Measurements from ENCODE around the gene HNRNPLL.
"Not testable (repeated sequence)": the region's sequence is repeated elsewhere in the genome, so short reads cannot be mapped to it uniquely, and the experiment has no call there.

Gene HNRNPLL

DNA sequence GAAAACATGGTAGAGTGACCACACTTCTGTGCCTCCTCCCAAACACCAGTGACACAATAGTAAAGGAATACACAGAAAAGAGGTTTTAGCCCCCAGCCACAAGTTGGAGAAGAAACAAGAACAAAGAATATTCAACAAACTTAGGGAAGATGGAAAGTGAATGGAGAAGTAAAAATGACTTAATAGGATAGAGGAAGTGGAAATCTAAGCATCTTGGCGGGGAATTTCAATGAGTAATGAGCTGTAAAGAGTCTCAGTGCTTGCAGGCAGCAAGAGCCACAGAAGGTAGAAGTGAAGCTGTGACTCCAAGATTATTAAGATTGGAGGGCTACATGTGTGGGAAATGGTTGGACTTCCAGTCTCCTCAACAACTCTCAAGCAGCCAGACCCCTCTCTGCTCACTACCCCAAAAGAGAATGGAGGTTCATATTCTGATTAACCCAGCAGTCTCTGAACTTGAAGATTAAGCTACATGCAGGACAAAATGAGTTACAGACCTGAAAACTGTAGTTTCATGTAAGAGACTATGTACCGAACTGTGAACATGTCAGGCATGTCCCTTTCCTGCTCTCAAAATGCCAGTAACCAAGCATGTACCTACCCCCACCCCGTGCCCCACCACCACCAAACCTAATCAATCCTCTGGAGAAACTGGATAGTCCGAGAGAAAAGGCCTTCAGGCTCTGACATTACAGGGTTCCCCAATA is 16.9 kb upstream of the HNRNPLL start:
- no peak for DNase-seq (ENCODE audit: low read depth)

DNA sequence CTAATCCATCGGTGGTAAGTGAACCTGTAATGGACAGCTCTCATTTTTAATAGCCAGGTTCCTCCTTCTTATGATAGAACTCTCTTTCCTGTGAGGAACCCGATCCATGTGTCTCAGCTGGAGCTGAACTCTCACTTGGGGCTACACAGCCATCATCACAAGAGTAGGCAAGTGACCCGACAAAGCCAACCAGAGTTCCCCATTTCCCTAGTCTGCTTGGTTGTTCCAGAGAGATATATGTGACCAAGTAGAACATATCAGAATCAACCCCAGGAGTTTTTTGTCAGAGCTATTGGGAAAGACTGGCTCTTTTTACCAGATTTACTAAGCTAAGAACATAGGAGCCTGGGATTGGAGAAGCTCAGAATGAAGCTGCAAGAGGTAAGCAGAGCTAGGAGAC is 14.6 kb upstream of the HNRNPLL start:
- DNase-seq (ENCODE audit: low read depth) = no peak

GRCh38 chr2:38615237-38615636 is 12.5 kb upstream of the HNRNPLL start:
- DNase-seq (ENCODE audit: low read depth) = no peak

DNA sequence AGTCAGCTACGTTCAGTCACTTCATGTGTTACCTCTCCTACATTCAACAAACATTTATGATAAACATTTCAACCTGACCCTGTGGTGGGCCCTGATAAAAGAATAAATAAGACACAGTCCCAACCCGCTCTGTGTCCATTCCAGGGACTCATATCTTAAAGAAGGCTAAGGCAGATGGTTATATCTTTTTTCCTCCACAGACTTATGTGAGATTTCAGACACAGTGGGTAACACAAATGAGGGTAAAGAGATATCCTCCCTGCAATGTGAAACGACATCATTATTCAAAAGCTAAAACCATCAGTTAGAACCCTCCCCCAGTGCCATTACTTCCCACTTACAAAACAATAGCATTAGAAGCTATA is 11.1 kb upstream of the HNRNPLL start:
- DNase-seq (ENCODE audit: low read depth) = no peak

GRCh38 chr2:38613126-38613848 is 10.6 kb upstream of the HNRNPLL start:
- DNase-seq (ENCODE audit: low read depth) = no peak

- DNase-seq (ENCODE audit: low read depth) = no peak
Observed at GRCh38 chr2:38610851-38611801, 8.4 kb upstream of the HNRNPLL start.

- DNase-seq (ENCODE audit: low read depth) = not testable (repeated sequence)
Observed at GRCh38 chr2:38609246-38609645, 6.5 kb upstream of the HNRNPLL start.

- DNase-seq (ENCODE audit: low read depth) = no peak
Observed at GRCh38 chr2:38608755-38609154, 6.0 kb upstream of the HNRNPLL start.

DNA sequence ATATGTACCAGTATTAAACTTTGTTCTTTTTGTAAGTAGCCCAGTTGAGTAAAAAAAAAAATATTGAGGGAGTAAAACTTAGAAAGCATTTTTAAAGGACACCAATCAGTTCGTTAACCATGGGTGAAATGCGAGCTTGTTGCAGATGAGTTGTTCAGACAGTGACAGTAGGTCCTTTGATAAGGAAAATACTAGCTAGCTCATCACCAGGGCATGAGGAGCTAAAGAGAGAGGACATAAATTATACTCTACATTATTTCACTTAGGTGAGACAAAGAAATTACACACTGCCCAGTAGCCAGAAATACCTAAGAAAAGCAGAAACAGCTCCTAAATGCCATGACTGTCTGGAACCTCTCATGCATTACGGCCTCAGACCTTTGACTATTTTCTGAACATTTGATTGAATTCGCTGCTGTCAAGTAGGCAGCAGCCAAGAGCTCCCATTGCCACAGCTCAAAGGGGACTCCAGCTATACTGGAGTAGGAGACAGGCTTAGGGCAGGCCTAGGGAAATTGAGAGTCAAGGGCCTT is 2.6 kb upstream of the HNRNPLL start:
- DNase-seq (ENCODE audit: low read depth) = no peak

- DNase-seq (ENCODE audit: low read depth) = peak; percentile 80
Observed at GRCh38 chr2:38603402-38604290, 918 bp upstream of the HNRNPLL start.

- peak; percentile 31 for DNase-seq (ENCODE audit: low read depth)
Observed at GRCh38 chr2:38602136-38602731, 494 bp downstream of the HNRNPLL start.

DNA sequence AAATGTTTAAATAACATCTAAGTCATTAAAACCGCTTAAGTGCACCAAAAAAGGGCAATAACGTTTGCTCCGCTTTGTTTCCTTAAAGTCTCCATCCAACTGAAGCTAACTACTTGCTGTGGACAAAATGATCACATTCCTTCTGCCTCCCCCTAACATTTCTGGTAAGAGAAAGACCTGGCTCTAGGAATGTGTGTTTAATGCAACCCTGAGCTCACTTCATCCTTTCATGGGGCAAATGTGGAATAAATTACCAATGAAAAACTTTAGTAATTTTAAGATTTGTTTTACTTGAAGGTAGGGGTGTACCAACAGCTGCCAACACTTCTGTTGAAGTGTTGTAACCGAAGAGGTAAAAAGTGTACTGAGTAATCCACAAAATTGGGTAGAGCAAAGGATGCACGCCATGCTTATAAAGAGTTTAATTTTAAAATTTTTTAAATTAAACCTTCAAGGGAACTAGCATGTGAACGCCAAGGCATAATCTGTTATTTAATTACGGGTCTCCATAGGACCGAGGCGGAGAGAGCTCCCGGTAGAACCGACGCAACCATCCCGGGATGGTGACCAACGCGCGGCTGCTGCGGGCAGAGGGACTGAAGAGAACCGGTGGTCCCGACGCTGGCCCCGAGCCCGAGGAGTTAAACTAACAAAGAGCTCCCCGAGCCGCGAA is 1.1 kb downstream of the HNRNPLL start:
- DNase-seq (ENCODE audit: low read depth) = no peak

- DNase-seq (ENCODE audit: low read depth) = no peak
Observed at GRCh38 chr2:38600921-38601455, 1.7 kb downstream of the HNRNPLL start.

- no peak for DNase-seq (ENCODE audit: low read depth)
Observed at GRCh38 chr2:38600242-38600891, 2.4 kb downstream of the HNRNPLL start.

GRCh38 chr2:38599706-38600105 is 3.0 kb downstream of the HNRNPLL start:
- no peak for DNase-seq (ENCODE audit: low read depth)

GRCh38 chr2:38598991-38599295 is 3.8 kb downstream of the HNRNPLL start:
- DNase-seq (ENCODE audit: low read depth) = no peak

- no peak for DNase-seq (ENCODE audit: low read depth)
Observed at GRCh38 chr2:38598200-38598990, 4.3 kb downstream of the HNRNPLL start.

DNA sequence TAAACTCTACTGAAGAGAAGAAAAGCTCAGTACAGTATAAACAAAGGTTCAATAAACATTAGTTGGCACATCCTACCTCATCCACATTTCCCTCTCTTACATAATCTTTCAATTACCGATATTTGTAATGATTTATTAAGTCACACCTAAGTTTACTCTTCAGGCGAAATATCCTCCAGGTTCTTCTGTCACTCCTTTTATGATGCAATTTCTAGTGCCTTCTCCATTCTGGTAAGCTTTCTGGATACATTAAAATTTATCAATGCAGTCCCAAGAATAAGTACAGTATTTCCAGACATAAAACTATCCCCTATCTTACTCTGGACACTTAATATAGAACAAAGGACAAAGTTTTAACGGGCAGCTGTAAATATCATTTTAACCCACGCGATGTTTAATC is 5.6 kb downstream of the HNRNPLL start:
- no peak for DNase-seq (ENCODE audit: low read depth)

DNA sequence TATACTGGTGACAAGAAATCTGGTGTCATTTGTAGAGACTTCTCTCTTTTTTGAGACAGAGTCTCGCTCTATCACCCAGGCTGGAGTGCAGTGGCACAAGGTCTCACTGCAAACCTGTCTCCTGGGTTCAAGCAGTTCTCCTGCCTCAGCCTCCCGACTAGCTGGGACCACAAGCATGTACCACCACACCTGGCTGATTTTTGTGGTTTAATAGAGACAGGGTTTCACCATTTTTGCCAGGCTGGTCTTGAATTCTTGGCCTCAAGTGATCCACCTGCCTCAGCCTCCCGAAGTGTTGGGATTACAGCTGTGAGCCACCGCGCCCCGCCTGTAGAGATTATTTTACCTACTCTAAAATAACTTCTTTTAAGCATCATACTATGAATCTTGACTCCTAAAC is 6.5 kb downstream of the HNRNPLL start:
- no peak for DNase-seq (ENCODE audit: low read depth)

Data from activated T-helper 9 cell treated with anti-CD3 and anti-CD28 coated beads, Interleukin-2, amount 50 U/mL, for 16 hours (primary cell).